GM19035 (cell line): ENCODE measurements around the gene REXO2.

Experiments
- ATAC-seq: cut with Tn5 transposase; IDR thresholded peaks from one replicate; pipeline ENCODE4 v1.9.1; 2021; ENCODE audit not compliant: unreplicated experiment

Gene REXO2

DNA sequence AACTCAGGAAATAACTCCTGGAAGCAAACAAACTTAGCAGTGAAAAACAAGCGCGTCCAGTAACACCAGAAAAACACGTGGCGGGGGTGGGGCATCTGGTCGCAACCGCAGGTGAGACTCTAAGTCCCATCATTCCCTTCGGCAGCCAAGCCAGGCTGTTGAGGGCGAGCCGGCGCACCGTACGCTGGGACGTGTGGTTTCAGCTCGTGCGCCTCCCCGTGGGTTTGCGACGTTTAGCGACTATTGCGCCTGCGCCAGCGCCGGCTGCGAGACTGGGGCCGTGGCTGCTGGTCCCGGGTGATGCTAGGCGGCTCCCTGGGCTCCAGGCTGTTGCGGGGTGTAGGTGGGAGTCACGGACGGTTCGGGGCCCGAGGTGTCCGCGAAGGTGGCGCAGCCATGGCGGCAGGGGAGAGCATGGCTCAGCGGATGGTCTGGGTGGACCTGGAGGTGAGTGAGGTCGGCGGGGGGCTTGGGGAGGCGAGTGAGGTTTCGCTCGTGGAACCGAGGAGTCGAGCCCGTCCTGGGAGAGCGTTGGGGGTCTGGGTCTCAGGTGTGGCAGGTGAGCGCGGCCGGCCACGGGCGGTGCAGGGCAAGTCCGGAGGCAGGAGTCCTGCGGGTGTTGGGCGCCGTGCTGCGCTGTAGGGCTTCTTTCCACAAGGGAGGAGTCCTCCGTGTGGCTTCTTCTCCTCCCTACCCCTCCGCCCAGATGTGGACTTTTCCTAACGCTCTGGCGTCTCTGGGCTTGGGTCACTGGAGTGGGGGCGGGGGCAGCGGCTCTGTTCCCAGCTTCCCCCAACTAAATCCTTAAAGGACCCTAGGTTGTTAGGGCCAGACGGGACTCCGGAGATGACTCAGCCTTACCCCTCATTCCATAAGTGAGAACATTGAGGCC lies at the start of gene REXO2:
REXO2 (plus strand) TSS at position 239 of the 892 bp plus-strand sequence; CDS start at position 301, 62 bp downstream.
- peak; percentile 99 for ATAC-seq

DNA sequence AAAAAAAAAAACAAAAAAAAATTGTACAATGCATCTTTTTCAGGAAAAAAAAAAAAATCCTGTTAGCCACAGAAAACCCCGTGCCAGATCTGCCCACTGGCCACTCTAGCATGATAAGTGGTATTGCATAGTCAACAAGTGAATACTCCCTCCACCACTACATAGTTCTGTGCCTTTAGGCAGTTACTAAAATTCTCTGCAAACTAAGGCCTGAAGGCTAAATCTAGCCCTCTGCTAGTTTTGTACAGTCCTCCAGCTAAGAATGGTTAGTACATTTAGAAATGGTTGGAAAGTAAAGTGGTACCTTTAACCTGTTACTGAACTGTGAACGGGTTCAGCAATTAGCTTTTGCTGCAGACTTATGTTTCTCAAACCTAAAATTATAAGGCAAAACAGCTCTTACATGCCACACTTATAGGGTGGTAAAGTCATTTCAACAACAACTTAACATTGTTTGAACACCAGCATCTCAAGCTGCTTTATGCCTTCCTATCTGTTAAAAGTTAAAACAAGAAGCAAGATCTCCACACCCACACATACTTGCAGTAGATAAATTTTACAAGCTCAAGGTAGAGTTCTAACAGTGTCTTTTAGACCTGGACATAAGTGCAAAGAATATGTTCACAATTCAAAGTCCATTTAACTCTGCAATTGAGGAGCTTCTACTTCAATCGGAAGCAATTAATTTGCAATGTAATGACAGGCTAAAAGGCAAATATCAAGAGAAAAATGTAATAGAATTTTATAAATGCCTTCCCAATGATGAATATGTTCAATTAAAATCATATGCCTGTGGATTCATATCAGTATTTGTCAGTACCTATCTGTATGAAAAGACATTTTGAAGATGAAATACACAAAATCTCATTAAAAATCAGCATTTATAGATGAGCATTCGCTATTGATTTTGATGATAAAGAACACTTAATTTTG lies 46.3 kb upstream of the REXO2 start:
- no peak for ATAC-seq

DNA sequence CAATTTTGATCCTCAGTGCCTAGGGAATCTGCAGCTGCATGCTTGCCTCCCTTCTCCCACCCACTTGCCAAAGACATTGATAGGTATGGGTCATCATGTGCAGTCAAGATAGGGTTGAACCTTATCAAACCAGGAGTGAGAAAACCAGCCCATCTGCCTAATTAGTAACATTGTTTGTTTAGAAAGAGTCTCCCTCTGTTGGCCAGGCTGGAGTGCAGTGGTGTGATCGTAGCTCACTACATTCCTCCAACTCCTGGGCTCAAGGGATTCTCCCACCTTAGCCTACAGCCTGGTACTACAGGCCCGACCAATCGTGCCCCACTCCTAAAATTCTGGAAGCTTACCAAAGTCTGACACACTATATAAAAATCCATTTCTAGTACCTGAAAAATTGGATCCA lies 43.5 kb upstream of the REXO2 start:
- ATAC-seq = no peak

DNA sequence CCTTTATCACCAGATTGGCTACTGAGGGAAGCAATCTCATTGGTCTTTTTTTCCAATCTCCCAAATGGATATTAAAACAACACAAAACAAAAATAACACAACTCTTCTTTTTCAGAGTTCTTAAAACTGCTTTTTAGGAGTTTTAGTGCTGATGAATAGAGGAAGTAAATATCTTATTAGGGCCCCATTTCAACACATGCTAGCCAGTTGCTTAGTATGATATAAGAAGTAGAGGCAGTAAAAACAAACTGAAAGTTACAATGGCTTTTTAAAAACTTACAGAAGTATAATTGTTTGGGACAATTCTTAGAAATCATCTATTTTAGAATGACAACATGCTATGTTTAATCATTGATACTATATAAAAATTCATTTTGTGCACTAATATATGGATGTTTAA lies 42.4 kb upstream of the REXO2 start:
- ATAC-seq = no peak

DNA sequence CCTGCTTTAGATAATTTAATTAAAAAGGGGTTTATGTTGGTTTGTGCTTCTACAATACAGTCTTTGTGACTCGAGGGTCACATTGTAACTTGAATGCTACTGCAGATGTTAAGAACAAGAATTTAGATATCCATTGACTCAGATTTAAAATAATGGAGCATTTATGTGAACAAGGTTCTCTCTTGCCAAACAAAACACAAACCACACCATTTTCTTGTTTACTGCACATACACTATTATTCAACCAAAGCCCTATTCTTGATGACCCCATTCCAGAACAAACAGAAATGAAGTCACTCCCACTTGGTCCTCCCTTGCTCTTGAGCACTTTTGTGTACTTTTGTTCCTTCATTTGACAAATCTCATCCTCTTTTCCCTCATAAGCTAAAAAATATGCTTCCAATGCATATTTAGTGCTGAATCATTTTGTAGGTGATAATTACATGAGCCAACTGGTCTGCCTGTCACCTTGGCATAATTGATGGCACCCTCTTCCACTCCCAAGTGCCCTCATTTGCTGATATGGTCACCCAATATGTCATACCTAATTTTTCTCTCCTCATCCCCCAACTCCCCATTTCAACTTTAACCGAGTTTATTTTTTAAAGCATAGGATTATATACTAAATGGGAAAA lies 41.8 kb upstream of the REXO2 start:
- no peak for ATAC-seq

DNA sequence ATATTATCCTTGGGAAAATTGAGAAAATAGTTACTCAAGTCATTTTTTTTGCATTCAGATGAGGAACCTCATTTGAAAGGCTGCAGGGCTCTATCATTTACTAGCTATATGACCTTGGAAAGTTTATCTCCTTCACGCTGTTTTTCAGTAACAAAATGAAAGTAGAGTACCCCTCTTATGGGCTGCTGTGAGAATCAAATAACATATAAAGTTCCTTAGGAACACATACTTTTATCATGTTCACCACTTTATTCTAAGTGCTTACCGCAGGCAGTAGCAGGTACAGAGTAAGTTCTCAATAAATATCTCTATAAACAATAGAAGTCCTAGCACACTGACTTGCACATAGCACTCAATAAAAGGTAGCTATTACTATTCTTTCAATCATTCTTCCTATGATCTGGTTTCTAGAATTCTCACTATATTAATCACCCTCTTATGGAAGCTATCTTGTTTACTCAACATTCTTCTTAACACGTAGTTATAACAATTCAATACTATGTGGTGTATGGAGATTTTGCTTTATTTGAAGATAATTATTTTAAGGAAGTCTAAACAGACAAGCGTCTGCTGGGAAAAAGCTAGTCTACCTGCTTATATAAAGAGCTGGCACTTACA lies 40.9 kb upstream of the REXO2 start:
- no peak for ATAC-seq

DNA sequence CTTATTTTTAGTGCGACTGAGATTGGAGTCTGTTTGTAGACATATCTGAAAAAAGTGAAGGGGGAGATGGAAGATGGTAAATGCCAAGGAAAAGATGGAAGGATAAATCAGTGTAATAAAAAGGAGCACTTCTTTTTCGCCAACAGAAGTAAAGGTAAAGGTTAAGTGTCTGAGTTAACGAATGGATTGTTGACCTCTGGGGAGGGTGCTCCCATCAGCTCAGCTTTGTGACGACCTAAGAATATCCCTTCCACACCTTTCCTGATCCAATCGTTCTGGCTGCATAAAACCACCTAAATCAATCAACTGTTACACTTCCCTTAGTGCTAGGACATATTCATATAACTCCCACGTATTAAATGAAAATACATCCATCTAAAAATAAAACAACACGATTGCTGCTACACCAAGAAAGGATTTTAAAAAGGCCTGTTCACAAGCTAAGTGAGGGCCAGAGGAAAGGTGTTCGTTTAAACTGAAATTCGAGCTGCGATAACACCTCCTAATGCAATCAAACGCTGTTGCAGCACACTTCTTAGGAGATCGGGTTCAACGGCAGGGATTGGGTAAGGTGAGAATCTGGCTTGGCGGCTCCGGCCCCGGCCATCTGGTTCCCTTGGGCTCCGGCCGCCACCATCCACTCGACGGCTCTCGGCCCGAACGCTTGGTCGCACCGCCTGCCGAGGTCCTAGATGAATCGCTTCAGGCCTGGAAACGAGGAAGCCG lies 39.6 kb upstream of the REXO2 start:
- ATAC-seq = peak; percentile 23

DNA sequence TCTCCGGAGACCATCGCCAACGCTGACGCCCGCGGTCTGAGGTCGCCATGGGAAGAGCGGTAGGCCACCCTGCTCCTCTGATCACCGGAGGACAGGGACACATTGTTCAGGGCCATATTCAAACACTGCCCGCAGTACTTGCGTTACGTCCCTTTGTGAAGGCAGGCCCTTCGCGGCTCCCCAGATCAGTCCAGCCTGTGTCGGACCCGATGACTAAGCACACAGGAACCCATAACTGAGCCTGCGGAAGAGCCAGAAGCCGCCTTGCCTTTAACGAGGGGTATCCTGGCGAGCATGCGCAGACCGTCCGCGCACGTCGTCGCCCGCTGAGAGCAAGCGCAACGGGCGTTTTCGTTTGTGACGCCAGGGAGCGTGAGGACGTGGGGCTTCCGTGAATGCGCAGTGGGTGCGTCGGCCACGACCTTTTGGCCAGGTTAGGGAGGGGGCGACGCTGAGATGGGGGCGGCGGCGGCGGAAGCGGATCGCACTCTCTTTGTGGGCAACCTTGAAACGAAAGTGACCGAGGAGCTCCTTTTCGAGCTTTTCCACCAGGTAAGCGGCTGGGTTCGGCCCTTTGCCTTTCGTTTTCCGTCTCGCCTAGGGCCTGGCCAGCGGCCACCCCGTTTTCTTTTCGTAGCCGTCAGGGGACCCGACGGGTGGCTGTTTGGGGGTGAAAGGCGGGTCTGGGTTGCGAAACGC lies 38.9 kb upstream of the REXO2 start, which contains the start of the genes C11orf71 and RBM7:
C11orf71 (minus strand) TSS at position 296 of the 699 bp plus-strand sequence; CDS start at position 116, 180 bp downstream.
RBM7 (plus strand) TSS at position 451 of the 699 bp plus-strand sequence; CDS start at position 457, 6 bp downstream.
- peak; percentile 96 for ATAC-seq

DNA sequence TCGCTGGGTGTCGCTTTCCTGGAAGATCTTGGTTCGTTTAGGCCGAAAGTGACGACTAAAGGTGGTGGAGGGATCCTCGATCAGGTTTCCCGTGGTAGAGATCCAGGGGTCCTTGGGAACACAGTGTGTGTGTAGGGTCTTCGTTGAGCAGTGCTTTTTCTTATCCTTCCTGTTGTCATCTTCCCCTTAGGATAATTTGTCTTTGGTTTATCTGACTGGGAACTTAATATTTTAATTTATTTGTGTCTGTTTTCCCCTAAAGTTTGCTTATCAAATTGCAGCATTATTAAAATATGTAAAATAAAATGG lies 38.4 kb upstream of the REXO2 start:
- no peak for ATAC-seq

DNA sequence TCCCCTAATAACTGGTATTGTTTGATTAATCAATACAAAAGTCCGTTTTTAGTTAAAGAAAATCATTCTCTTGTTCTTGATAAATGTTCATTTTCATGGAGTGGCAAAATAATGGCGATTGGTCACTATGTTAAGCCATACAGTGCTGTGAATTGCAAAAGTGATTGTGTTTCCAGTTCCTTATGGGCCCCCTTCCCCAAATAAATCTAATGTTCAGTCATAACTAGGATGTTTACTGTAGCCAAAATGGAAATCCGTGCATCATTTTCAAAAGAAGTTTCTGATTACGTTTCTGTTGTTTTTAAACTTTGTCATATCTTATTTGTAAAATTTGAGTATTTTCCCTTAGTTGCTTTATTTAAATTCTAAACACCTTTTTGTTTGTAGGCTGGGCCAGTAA lies 38.0 kb upstream of the REXO2 start:
- ATAC-seq = no peak

DNA sequence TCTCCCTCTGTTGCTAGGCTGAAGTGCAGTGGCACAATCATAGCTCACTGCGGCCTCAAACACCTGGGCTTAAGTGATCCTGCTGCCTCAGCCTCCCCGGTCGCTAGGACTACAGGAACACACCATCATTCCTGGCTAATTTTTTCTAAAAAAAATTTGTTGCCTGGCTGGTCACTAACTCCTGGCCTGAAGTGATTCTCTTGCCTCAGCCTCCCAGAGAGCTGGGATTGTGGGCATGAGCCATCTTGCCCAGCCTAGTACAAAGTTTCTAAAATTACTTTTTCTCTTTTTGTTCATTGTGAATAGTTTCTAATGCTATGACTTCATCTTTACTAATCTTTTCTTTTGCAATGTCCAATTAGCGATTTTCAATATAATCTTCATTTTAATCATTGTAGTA lies 26.3 kb upstream of the REXO2 start:
- ATAC-seq = no peak

DNA sequence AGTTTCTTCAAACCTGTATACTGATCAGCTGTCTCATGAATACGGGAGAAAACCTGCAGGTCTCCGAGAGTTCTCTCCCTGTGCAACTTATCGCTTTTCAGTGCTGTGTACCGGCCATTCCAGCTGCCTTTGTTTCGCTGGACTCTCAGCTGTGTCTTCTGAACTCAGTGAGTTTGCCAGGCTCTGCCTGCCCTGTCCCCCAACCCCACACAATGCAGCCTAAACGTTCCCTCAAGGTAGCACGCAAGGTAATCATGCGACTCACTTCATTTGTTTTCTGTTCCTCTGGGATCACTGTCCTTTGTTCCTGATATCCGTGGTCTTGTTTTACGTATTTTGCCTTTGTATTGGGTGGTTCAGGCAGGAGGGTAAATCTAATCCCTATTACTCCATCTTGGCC lies 25.3 kb upstream of the REXO2 start:
- ATAC-seq = no peak

DNA sequence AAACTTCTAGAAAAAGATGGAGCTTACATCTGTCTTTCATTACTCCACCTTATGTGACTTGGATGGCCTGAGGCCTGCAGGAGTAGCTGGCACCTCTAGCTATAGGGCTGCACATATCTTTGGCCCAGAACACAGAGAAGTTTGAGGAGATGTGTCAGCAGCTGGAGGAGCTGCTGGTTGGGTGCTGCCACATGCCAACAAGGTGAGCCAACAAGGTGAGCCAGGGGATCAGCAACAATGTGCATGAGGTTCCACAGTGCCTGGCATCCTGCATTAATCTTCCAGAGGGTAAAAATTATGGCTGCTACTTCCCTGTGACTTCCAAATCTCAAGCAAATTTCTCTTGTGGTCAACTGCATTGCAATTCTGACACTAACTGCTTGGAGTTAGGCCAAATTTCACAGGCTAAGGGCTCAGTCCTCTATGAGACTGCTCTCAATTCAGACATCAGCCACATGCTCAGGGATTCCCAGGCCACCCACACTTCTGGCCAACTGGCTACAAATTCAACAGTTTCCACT lies 22.8 kb upstream of the REXO2 start:
- ATAC-seq = no peak

DNA sequence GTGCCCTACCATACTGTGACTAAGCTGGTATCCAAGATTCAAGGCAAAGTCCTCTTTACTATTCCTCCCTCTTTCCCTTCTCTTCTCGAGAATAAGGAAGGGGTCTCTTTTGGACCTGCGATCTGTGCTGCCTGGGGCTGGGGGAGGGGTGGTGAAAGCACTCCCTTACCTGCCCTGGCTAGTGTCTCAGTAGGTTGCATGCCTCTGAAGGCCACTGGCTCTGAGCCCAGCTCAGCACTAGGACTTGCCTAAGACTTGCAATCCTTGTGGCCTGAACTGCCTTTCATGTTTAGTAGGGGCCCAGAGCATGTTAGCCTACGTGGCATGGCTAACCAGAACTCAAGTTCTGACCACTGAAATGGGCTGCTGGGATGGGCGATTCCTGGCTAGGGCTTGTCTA lies 13.0 kb upstream of the REXO2 start:
- ATAC-seq = no peak

DNA sequence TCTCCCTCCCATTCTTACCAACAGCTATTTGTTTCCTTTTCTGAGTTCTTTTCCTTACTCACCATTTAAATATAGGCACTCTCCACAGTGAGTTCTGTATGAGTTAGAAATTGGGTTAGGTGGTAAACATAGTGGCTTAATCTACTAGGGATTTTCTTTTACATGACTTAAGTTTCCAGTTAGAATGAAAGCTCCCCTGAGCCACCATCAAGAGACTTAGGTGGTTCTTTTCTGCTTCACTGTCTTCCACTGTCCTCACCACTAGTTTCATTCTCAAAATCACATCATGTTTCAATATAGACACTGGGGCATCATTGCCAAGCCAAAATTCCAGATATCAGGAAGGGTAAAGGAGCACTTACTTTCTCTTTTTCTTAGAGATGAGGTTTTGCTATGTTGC lies 9.0 kb upstream of the REXO2 start:
- ATAC-seq = no peak

DNA sequence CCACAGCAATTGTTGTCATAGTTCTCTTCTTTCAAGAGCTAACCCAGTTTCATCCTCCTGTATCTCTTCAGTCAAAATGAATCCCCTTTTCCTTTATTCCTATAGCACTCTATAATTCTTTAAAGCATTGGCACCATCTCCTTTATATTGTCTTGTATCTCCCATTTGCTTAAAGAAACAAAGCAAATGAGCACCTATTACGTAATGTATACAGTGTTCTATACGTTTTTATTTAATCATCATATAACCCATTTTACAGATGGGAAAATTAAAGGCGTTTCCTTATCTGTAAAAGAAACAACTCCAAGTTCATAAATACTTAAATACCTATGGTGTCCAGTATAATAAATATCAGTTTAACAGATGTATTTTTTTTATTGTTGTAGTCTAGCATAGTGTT lies 6.4 kb upstream of the REXO2 start:
- no peak for ATAC-seq

DNA sequence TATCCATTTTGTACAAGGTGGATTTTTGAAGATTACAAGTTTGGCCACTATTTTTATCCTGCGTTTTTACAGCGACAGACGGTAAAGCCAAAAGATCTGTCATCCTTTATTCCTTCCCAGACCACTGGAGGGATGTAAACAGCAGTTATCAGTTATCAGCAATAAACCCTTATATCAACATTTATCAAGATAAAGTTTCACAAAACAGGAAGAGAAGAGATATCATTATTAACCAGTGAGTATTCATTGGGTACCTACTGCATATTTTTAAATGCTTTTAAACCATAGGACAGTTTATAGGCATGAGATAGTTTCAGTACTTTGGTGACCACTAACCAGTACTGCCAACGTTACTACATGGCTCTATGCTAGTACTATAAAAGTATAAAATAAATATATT lies 5.9 kb upstream of the REXO2 start:
- ATAC-seq = no peak

DNA sequence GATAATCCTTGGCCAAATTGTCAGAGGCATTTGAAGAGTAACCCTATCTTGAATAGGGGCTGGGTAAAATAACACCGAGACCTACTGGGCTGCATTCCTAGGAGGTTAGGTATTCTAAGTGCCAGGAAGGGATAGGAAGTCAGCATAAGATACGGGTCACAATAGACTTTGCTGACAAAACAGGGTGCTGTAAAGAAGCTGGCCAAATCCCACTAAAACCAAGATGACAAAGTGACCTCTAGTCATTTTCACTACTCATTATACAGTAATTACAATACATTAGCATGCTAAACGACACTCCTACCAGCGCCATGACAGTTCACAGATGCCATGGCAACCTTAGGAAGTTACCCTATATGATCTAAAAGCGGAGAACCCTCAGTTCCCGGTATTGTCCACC lies 964 bp upstream of the REXO2 start:
- no peak for ATAC-seq

DNA sequence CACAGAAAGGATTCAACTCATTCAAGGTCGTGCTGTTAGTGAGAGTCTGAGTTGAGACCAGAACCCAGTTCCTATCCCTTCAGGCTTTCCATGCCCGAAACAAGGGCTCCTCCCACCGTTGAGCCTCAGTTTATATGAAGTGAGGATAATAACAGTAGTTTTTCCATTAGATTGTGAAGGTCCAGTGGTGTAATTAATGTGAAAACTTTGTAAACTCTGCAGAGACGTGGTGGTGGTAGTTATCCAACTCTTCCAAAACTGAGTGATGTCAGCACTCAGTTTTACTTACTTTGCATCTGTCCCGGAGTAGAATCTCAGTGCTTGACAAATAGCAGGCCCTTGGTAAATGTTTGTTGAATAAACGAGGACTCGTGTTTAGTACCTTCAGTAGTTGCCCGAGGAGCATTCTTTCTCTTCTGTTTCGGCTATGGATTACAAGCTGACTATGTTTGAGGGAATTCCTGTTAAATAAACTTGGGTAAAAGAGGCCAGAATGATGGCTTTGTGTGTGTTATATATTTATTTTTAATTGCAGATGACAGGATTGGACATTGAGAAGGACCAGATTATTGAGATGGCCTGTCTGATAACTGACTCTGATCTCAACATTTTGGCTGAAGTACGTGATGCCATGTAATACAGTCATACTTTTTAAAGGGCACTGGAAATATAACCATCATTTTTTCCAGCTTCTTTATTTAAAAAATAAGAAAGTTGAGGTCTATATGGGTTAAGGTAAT lies 1.0 kb downstream of the REXO2 start:
- ATAC-seq = no peak
